Natural killer cell treated with Interleukin-12 subunit alpha and Interleukin-12 subunit beta and Interleukin-15 and Interleukin-18, amount 100 ng/mL, for 72 hours (primary cell): ENCODE measurements around the gene VIPR1. TPM values are rescaled to one million over a fixed set of nuclear protein-coding genes. Genes with fewer than 3 reads are reported as not detected.
"Not testable (repeated sequence)": the region's sequence is repeated elsewhere in the genome, so short reads cannot be mapped to it uniquely, and the experiment has no call there.

Experiments
- ATAC-seq, 2 donors: fragments of 150-1000 bp; cut with Tn5 transposase in 1 of 2; sonication (Bioruptor Pico), chemical (Tn5 transposase) in 1 of 2; 2 replicates each; pipeline ENCODE4 v1.10.0; 2021
- DNase-seq: peaks from one replicate; pipeline ENCODE4 v3.0.0; 2022; ENCODE audit warnings: low spot score
- H3K27ac Mint-ChIP-seq, 2 donors: 1 replicate in 1 of 2; 2 replicates in 1 of 2; pipeline ENCODE4 v1.8.0; 2022; ENCODE audit warnings: mixed read lengths in 2 of 2, mild to moderate bottlenecking in 1 of 2, moderate library complexity in 1 of 2
- H3K27me3 Mint-ChIP-seq, 2 donors: 1 replicate in 1 of 2; 2 replicates in 1 of 2; pipeline ENCODE4 v1.8.0; 2022; ENCODE audit warnings: mixed read lengths in 2 of 2
- H3K36me3 Mint-ChIP-seq: one replicate; pipeline ENCODE4 v1.8.0; 2022; ENCODE audit warnings: mixed read lengths
- H3K4me1 Mint-ChIP-seq, 2 donors: 1 replicate in 1 of 2; 2 replicates in 1 of 2; pipeline ENCODE4 v1.8.0; 2022; ENCODE audit warnings: low read depth in 2 of 2, mixed read lengths in 2 of 2, mild to moderate bottlenecking in 1 of 2
- H3K4me3 Mint-ChIP-seq: one replicate; pipeline ENCODE4 v1.8.0; 2022; ENCODE audit warnings: mixed read lengths
- H3K9me3 Mint-ChIP-seq: 2 replicates; pipeline ENCODE4 v1.8.0; 2022; ENCODE audit warnings: mixed read lengths
- total RNA-seq, 2 donors: library from RNA; stranded (reverse); gene quantifications; one replicate each; pipeline ENCODE4 v1.2.3, GENCODE V29; 2022

Gene VIPR1
- total RNA-seq, 2 donors from 2014 or later = 0.69 TPM; not detected in 1

- Mint-ChIP-seq H3K27ac (no peak overlapping the region), H3K36me3 (peaks cover 25% of the 10 kb centered on the region), H3K27me3 (no peaks in the 10 kb centered on the region), H3K4me3 (no peak overlapping the region), H3K9me3 (peaks cover 4% of the 10 kb centered on the region), H3K4me1 (peaks cover 0 to 3% of the 10 kb centered on the region in 2 donors)
- peak in 1 of 2 donors; percentile 63 for ATAC-seq
- no peak for DNase-seq
These were observed 69.8 kb downstream of the VIPR1 start for GRCh38 chr3:42572278-42572677.

GRCh38 chr3:42575137-42575741, 72.8 kb downstream of the VIPR1 start:
- Mint-ChIP-seq H3K9me3 (peaks cover 4% of the 10 kb centered on the region), H3K4me1 (peaks cover 7 to 8% of the 10 kb centered on the region in 2 donors), H3K4me3 (no peak overlapping the region), H3K36me3 (peaks cover 30% of the 10 kb centered on the region), H3K27ac (no peak overlapping the region), H3K27me3 (no peaks in the 10 kb centered on the region)
- ATAC-seq (no peak), DNase-seq (no peak)

GRCh38 chr3:42578054-42578453, 75.6 kb downstream of the VIPR1 start:
- peaks cover 26% of the 10 kb centered on the region for H3K36me3 Mint-ChIP-seq
- H3K27ac Mint-ChIP-seq = no peak overlapping the region

DNA sequence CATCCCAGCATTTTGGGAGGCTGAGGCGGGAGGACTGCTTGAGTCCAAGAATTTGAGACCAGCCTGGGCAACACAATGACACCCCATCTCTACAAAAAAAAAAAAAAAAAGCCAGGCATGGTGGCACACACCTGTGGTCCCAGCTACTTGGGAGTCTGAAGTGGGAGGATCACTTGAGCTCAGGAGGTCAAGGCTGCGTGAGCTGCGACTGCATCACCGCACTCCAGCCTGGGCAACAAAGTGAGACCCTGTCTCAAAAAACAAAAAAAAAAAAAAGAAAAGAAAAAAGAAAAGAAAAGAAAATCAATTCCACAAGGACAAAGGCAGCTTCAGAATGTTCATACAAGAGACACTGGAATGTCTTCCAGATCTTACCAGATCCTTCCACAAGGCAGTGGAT, 76.9 kb downstream of the VIPR1 start:
- H3K27me3 Mint-ChIP-seq, H3K9me3 Mint-ChIP-seq, ATAC-seq, DNase-seq: not testable (repeated sequence)
- Mint-ChIP-seq H3K4me1 (peaks cover 24 to 33% of the 10 kb centered on the region in 2 donors), H3K36me3 (peaks cover 17% of the 10 kb centered on the region), H3K27ac (peak overlapping the region in 1 of 2 donors; percentile 13), H3K4me3 (peak overlapping the region; percentile 40)

More at GRCh38 chr3:42578054-42578453, 75.6 kb downstream of the VIPR1 start:
- Mint-ChIP-seq H3K27me3 (no peaks in the 10 kb centered on the region), H3K4me3 (no peak overlapping the region), H3K9me3 (peaks cover 4% of the 10 kb centered on the region), H3K4me1 (peaks cover 20 to 30% of the 10 kb centered on the region in 2 donors)
- no peak for ATAC-seq
- no peak for DNase-seq

DNA sequence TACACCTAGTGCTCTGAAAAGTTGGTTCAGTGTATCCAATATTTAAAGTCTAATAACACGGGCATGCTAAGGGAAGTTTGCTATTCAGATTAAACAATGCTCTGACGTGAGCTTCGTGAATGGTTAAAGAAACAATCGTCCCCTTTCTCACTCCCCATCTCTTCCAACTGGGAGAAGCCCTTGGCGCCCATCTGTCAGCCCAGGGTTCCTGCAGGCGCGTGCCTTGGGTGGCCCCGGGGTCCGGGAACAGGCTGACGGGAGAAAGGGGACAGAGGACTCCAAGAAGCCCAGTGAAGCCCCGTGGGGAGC, 78.9 kb downstream of the VIPR1 start:
- Mint-ChIP-seq H3K27ac (peak overlapping the region; percentile 42 to 86), H3K4me1 (peaks cover 24 to 33% of the 10 kb centered on the region in 2 donors), H3K9me3 (no peaks in the 10 kb centered on the region), H3K36me3 (peaks cover 5% of the 10 kb centered on the region), H3K4me3 (peak overlapping the region; percentile 92), H3K27me3 (no peaks in the 10 kb centered on the region)
- DNase-seq = no peak
- ATAC-seq = no peak

DNA sequence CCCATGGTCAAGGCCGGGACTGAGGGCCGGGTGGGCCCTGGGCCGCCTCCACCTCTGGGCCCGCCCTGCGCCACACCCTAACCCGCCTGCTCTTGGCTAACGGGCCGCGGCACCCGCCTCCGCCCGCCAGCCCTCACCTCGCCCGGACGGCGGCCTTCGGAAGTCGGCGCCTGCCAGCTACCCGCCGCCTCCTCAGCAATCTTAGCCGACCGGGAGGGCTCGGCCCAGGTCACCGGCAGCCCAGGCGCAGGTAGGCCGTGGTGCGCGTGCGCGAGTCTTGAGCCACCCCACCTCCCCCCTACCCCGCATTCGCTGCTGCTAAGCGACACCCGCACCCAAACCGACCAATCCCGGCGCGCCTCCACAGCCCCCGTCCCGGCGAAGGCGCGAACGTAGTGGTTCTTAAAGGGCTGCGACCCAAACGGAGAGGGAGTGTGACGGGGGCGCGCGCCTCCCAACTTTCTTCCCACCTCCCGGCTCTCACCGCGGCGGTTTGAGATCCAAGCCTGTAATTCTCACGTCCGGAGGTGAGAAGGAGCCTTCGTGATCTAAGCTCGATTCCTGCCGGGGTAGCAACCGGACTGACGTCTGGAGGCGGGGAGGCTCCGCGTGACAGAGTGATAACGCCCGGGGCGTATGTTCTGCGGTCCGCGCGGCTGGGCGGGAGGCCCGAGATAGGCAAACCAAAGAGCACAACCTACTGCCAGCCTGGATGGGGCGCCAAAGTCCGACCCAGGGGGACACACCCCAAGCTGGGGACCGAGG, 79.4 kb downstream of the VIPR1 start, which contains the start of gene SEC22C:
Gene SEC22C (minus strand): TSS at position 259 of the 765 bp plus-strand sequence. CDS start 12,921 bp downstream, outside the sequence.
- H3K27me3 Mint-ChIP-seq = no peaks in the 10 kb centered on the region
- H3K27ac Mint-ChIP-seq = peak within 1 kb of the TSS; percentile 86 to 93
- H3K4me1 Mint-ChIP-seq = peaks cover 24 to 33% of the 10 kb centered on the region in 2 donors
- H3K4me3 Mint-ChIP-seq = peak within 1 kb of the TSS; percentile 92
- H3K9me3 Mint-ChIP-seq = no peaks in the 10 kb centered on the region
- H3K36me3 Mint-ChIP-seq = peaks cover 5% of the 10 kb centered on the region
- ATAC-seq (peak; percentile 95 to 97), DNase-seq (peak; percentile 98)

DNA sequence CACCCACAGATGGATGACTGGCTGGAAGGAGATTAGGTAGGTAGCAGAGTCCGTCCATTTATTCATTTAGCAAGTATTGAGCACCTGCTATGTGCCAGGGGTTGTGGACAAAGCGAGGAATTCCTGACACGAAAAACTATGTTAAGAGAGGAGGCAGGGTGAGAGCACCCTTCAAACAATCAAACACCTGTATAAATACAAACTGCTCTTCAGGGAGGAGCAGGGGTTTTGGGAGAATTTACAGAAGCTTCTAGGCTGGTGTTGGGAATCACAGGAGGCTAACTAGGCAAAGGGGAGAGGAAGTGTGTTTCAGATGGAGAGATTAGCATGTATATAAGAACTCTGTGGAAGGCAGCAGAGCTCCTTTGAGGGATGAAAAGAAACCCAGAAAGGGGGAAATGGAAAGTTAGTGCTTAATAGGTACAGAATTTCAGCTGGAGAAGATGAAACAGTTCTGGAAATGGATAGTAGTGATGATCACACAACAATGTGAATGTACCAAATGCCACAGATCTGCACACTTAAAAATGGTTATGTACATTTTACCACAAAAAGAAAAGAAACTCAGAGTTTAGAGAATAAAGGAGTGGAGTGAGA, 80.1 kb downstream of the VIPR1 start:
- Mint-ChIP-seq H3K27ac (peak overlapping the region; percentile 86 to 93), H3K27me3 (no peaks in the 10 kb centered on the region), H3K36me3 (peaks cover 5% of the 10 kb centered on the region), H3K4me1 (peaks cover 24 to 33% of the 10 kb centered on the region in 2 donors), H3K9me3 (no peaks in the 10 kb centered on the region), H3K4me3 (peak overlapping the region; percentile 92)
- DNase-seq (no peak), ATAC-seq (no peak)

Other genes with a start within 250 kb of the VIPR1 start
- gene CCK, start 236.5 kb upstream of the VIPR1 start, total RNA-seq = not detected
- not detected for gene LYZL4, start 92.0 kb upstream of the VIPR1 start, total RNA-seq
- 10 to 100 TPM; 47.1 to 49.7 TPM for gene SEC22C, start 79.3 kb downstream of the VIPR1 start, total RNA-seq
- gene SS18L2, start 88.2 kb downstream of the VIPR1 start, total RNA-seq = 10 to 100 TPM; 48.5 to 51.5 TPM
- gene NKTR, start 98.0 kb downstream of the VIPR1 start, total RNA-seq = 100 to 1,000 TPM in 1 of 2 donors, 10 to 100 TPM in 1; 85.4 to 145 TPM
- gene ZBTB47, start 151.1 kb downstream of the VIPR1 start, total RNA-seq = 1 to 10 TPM; 1.9 to 2.7 TPM
- not detected for gene KLHL40, start 182.9 kb downstream of the VIPR1 start, total RNA-seq
- not detected for gene HHATL, start 200.2 kb downstream of the VIPR1 start, total RNA-seq